Hematopoietic multipotent progenitor cell treated with erythropoietin and hydrocortisone succinate and interleukin-3 and kit ligand, for 17 days (in vitro differentiated cells): ENCODE results near the gene CHRNA3.
"Not testable (repeated sequence)": the region's sequence is repeated elsewhere in the genome, so short reads cannot be mapped to it uniquely, and the experiment has no call there.

Experiments
- DNase-seq: peaks from one replicate; pipeline ENCODE4 v3.0.0-alpha.2; 2015; ENCODE audit warnings: low spot score

Gene CHRNA3

GRCh38 chr15:78617516-78617915, 3.3 kb downstream of the CHRNA3 start:
- no peak for DNase-seq

DNA sequence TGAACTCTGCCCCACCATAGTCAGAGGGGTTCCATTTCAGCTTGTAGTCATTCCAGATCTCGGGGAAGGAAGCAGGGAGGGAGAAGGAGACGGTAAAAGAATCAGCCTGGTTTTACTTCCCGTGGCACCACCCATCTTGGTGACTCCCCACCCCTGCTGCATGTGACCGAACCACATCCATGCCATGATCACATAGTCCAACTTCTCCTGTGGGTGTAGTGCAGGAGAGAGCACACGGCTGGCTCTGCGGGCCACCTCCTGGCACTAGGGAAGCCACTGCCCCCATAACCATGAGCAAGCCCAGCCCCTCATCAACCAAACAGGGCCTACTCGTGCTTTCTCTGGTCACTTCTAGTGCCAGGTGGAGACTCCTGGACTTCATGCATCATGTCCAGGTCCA, 3.7 kb downstream of the CHRNA3 start:
- no peak for DNase-seq

DNA sequence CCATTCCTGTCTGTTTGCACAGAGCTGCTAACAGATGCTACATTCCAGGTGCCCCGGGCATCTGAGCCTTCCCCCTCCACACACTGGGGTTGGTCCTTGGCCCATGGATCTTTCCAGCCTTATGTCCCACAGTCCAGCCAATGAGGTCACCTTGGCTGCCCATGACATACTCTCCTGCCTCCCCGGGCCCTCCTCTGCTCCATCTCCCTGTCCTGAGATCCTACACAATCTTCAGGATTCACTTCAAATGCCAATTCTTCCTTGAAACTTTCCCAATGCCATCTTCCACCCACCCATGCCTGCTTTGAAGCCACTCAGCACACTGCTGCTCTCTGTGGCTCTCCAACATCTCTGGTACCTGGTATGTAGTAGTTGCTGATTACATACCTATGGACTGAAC, 4.3 kb downstream of the CHRNA3 start:
- DNase-seq, result no peak

DNA sequence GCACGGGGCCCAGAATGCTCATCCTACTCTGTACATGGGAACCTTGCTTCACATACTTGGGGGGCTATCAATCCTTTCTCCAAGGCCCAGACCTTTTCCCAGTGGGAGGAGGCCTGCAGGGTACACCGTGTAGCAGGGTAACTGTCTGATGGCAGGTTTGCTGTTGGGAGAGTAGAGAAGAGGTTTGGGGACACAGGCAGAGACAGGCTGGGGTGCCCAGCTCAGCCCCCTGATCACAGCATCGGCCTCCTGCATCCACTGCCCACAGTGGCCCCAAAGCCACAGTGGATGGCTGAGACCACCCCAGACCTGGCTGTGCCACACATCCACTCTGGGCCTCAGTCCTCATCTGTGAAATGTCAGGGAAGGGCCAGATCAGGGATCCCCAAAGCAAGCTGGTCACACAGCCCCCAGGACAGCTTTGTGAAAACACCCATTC, 5.6 kb downstream of the CHRNA3 start:
- DNase-seq, result no peak

- DNase-seq, result no peak
These were observed 6.8 kb downstream of the CHRNA3 start for GRCh38 chr15:78614021-78614420.

GRCh38 chr15:78609551-78609950, 11.2 kb downstream of the CHRNA3 start:
- not testable (repeated sequence) for DNase-seq

GRCh38 chr15:78605680-78606079, 15.1 kb downstream of the CHRNA3 start:
- no peak for DNase-seq

DNA sequence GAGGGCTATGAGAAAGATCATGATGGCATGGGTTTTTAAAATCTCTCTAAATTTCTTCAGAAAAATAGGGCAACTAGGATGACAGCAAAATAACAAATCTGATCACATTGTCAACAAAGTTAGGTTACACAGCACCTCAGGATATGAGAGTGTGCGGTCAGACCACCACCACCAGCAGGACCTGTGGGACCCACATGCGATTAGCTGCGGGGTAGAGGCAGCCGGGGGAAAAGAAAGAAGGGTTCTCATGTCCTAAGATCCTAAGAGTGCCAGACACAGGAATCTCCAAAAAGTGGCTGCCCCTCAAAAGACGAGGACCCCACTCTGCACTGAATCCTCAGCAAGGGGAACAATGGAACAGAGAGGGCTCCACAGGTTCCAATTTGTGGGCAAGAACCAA, 15.6 kb downstream of the CHRNA3 start:
- DNase-seq, result no peak

- DNase-seq, result no peak
These were observed 16.4 kb downstream of the CHRNA3 start for GRCh38 chr15:78604420-78604819.

DNA sequence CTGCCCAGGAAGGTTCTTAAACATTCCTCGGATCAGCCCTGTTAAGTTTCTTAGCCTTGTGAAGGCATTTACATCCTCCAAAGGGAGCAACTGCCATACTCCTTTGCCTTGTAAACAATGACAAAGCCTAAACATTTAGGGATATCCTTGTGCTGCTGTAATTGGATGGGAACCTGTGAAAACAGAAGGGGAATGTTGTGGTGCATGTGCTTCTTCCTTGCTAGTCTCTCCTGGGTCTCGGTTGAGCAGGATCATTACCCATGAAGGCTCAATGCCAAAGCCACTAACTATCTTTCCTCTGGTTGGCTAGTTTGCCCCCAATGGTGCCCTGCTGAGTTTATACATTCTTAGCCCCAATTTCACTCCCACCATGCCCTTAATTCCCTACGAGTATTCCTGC, 17.3 kb downstream of the CHRNA3 start:
- no peak for DNase-seq

DNA sequence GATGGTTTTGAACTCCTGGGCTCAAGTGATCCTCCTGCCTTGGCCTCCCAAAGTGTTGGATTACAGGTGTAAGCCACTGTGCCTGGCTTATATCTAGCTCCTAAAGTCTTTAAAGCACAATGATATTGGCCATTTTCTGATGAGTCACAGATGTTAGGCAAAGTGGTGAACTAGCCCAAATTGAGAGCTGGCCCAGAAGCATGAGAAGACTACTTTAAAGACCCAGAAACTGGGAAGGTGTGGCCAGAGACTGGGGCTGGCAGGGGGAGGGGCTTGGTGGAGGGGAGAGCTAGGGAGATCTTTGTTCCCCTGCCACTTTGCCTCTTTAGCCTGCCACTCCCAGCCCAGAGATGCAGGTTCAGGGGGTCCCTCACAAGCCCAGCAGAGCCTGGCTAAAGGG, 21.6 kb downstream of the CHRNA3 start:
- DNase-seq, result no peak

GRCh38 chr15:78598348-78598747, 22.4 kb downstream of the CHRNA3 start:
- no peak for DNase-seq

DNA sequence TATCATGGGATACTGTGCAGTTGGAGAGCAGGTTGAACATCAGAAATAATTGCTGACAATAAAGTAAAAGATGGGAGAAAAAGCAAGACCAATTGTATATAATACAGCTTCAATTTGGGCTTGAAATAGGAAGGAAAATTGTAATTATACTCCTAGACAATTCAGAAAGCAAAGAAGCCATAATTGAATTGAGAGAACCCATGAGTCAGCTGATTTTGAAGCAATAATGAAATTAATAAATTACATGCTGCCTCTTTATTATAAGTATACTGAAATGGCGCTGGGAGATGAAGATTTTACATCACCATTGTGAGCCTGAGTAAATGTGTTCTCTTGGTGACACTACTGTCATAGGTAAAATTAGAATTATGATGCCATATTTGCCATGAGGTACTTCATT, 23.2 kb downstream of the CHRNA3 start:
- no peak for DNase-seq

- DNase-seq, result no peak
These were observed 45.9 kb downstream of the CHRNA3 start for GRCh38 chr15:78574944-78575343.

DNA sequence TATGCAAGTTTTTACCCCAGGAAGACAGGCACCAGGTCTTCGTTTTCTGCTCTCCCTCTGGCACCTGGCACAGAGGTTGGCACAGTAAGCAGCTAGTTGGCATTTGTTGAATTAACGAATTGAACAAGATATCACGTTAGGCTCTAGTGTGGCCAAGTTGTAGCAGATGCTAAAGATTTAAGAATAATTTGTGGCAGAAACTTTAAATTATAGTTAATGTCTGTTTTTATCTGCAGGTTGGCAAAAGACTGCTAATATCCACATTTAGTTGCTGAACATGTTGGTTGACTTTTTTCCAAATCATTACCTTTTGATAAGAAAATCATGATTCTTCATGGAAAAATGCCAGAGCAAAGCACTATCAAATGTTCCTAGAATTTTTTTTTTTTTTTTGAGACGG, 47.4 kb downstream of the CHRNA3 start:
- no peak for DNase-seq

DNA sequence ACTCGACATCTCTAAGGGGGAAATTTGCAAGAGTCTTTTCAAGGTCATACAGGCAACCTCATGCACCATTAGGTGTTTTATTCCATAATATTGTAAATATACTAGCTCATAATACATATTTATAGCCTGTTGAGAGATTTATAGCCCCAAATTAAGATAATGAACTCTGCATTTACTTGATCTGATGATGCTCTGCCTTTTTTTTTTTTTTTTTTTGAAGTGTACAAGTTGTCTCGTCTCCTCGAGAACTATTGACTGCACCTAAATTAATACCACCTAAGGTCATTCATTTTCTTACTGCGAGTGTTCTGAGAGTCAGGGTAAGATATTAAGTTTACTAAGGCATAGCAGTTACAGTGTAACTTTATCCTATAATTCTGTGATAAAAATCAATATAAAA, 49.4 kb downstream of the CHRNA3 start:
- no peak for DNase-seq

DNA sequence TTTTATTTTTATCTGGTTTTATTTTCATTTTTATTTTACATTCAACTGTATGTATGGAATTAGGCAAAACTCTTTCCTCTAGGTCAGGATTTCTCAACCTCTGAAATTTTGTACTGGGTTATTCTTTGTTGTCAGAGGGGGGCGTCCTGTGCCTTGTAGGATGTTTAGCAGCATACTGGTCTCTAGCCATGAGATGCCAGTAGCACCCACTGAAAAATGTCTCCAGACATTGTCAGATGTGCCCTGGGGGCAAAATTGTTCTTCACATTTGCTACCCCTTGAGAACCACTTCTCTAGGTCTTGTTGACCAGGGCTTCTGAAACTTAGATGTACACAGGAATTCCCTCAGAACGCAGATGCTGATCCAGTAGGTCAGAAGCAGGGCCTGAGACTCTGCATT, 50.1 kb downstream of the CHRNA3 start:
- DNase-seq, result no peak

DNA sequence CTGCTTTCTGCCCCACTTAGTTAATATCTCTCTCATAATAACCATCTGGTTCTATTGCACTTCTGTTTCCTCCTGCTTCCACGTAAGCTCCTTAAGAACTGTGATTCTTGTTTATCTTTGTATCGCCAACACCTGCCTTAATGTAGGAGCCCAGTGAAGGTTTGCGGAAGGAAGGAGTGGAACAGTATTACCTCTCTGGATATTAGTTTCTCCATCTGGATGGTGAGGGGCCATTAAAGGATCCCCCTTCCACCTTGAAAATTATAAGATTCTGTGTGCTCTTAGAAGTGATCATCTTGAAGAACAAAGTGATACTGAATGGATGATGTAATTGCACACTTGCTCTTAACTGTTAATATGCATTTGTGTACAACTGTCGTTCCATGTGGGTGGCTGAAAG, 53.3 kb downstream of the CHRNA3 start:
- no peak for DNase-seq

GRCh38 chr15:78565951-78566774, 54.6 kb downstream of the CHRNA3 start:
- DNase-seq, result no peak

GRCh38 chr15:78565097-78565950, 55.5 kb downstream of the CHRNA3 start, which contains the start of gene CHRNA5:
Gene CHRNA5, plus strand, starts transcription at chr15:78565520. Its CDS starts 200 bp downstream, at chr15:78565720.
- DNase-seq, result no peak

DNA sequence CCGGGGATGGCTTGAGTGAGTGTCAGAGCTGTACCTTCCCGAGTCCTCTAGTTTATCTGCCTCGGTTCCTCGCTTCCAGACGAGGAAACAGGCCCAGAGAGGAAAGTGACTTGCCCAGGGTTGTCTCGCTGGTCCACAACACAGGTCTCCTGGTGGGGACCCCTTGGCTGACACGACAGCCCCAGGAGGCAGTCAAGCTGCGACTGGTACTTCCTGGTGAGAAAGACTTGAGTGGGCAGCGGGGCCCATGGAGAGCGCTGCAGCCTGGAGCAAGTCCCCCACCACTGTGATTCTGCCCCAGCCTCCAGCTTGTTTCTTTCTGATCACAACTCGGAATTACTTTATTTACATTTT, 56.1 kb downstream of the CHRNA3 start:
- DNase-seq, result no peak

DNA sequence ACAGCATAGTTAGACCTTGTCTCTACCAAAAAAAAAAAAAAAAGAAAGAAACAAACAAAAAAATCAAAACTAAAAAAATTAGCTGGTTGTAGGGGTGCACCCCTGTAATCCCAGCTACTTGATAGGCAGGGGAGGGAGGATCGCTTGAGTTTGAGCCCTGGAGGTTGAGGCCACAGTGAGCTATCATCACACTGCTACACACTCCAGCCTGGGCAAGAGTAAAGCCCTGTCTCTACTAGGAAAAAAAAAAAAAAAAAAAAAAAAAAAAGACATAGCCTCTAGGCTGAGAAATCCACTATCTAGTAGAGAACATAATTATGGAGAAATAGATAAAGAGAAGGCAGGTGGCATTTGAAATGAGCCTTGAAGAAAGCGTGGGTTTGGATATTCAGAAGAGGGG, 57.7 kb downstream of the CHRNA3 start:
- no peak for DNase-seq

DNA sequence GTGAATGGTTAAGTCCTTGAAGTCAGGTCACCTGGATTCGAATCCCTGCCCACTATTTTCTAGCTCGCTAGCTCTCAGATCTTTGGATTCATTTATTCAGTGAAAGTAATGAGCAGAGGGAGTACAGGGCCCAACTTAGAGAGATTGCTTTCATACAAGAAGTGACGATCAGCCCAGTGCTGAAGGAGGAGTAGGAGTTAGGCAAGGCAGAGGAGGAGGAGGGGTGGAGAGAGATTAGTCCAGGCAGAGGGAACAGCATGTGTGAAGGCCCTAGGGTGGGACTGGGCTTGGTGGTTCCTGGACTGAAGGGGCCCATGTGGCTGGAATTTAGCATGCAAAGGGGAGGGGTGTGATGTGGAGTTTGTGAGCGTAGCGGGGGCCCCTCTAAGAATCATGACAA, 59.3 kb downstream of the CHRNA3 start:
- DNase-seq, result no peak
